Loucy (cell line): Measurements from ENCODE around the gene CFAP52.
"Not testable (repeated sequence)": the region's sequence is repeated elsewhere in the genome, so short reads cannot be mapped to it uniquely, and the experiment has no call there.

Source experiments
- H2AFZ ChIP-seq: fragments of 200-600 bp; sonication (generic); 2 replicates; pipeline ENCODE4 v1.6.0; 2016; ENCODE audit warnings: antibody characterized with exemption, mild to moderate bottlenecking, low read length, moderate library complexity
- H3F3A ChIP-seq: fragments of 200-600 bp; 2 replicates; pipeline ENCODE4 v1.6.0; 2016; ENCODE audit warnings: antibody characterized with exemption, low read depth, mild to moderate bottlenecking
- H3K27me3 ChIP-seq: fragments of 200-600 bp; sonication (generic); 2 replicates; pipeline ENCODE4 v1.6.1; 2014; ENCODE audit warnings: low read length, mild to moderate bottlenecking; ENCODE audit not compliant: insufficient read depth, poor library complexity, severe bottlenecking
- H3K36me3 ChIP-seq: fragments of 200-600 bp; sonication (generic); 2 replicates; pipeline ENCODE4 v1.6.1; 2016; ENCODE audit warnings: low read length; ENCODE audit not compliant: insufficient read depth
- H3K4me1 ChIP-seq: fragments of 200-600 bp; sonication (generic); 2 replicates; pipeline ENCODE4 v1.5.1; 2014; ENCODE audit warnings: low read length, mild to moderate bottlenecking; ENCODE audit not compliant: insufficient read depth, poor library complexity, severe bottlenecking
- H3K4me2 ChIP-seq: fragments of 200-600 bp; sonication (generic); 2 replicates; pipeline ENCODE4 v1.6.0; 2014; ENCODE audit warnings: antibody characterized with exemption, low read length, low read depth, mild to moderate bottlenecking; ENCODE audit not compliant: poor library complexity, severe bottlenecking
- H3K4me3 ChIP-seq: fragments of 200-600 bp; sonication (generic); 2 replicates; pipeline ENCODE4 v1.5.1; 2014; ENCODE audit warnings: low read length, mild to moderate bottlenecking, mixed read lengths; ENCODE audit not compliant: poor library complexity, severe bottlenecking
- H3K79me2 ChIP-seq: fragments of 200-600 bp; sonication (generic); 2 replicates; pipeline ENCODE4 v1.6.1; 2014; ENCODE audit warnings: low read length; ENCODE audit not compliant: insufficient read depth
- H3K9ac ChIP-seq: fragments of 200-600 bp; sonication (generic); 2 replicates; pipeline ENCODE4 v1.6.0; 2014; ENCODE audit warnings: mild to moderate bottlenecking, low read depth, low read length, moderate library complexity; ENCODE audit not compliant: poor library complexity, severe bottlenecking
- H3K9me2 ChIP-seq: fragments of 200-600 bp; sonication (generic); replicated peaks from 2 replicates; pipeline ENCODE4 v1.6.1; 2016; ENCODE audit warnings: low read depth, low read length, mixed read lengths
- H3K9me3 ChIP-seq: fragments of 200-600 bp; sonication (generic); 2 replicates; pipeline ENCODE4 v1.6.1; 2014; ENCODE audit warnings: mild to moderate bottlenecking, antibody characterized with exemption, low read length, low read depth; ENCODE audit not compliant: insufficient read depth
- H4K20me1 ChIP-seq: fragments of 200-600 bp; sonication (generic); 2 replicates; pipeline ENCODE4 v1.6.0; 2014; ENCODE audit warnings: antibody characterized with exemption, low read length, mild to moderate bottlenecking; ENCODE audit not compliant: insufficient read depth, poor library complexity, severe bottlenecking
- EZH2phosphoT487 ChIP-seq: fragments of 200-600 bp; IDR thresholded peaks from 2 replicates; pipeline ENCODE4 v1.6.1; 2018; ENCODE audit warnings: antibody characterized with exemption, mild to moderate bottlenecking, moderate library complexity, borderline replicate concordance
- TF ChIP-seq, protein P1 (sequence below): fragments of 200-600 bp; sonication (generic); conservative IDR thresholded peaks from 2 replicates; pipeline ENCODE4 v1.5.1; 2014; ENCODE audit warnings: mild to moderate bottlenecking, antibody characterized with exemption, low read length

The CFAP52 gene

DNA sequence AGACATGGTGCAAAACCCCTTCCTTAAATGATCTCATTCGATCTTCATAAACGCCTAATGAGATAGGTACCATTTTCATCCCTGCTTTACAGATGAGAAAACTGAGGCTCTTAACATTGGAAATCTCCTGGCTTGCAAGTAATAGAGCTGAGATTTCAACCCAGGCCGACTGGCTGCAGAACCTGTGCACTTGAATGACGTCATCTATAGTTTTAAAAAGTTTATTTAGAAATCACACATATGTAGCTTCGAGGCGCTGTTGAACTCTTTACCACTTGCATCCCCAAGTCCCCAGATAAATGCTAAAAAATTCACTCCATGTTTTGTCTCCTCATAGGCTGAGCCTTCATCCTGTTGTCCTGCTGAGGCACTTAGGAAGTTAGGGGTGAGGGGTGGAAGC lies 30.0 kb downstream of the CFAP52 start:
- Histone ChIP-seq H3K9me3 (no peaks in the 10 kb centered on the region), H3K9me2 (no peaks in the 10 kb centered on the region), H3K27me3 (no peaks in the 10 kb centered on the region), H3F3A (no peaks in the 10 kb centered on the region), H3K4me1 (peaks cover 9% of the 10 kb centered on the region), H3K79me2 (no peaks in the 10 kb centered on the region), H3K4me2 (no peak overlapping the region), H4K20me1 (no peaks in the 10 kb centered on the region), H3K36me3 (no peaks in the 10 kb centered on the region), H3K4me3 (no peak overlapping the region), H3K9ac (no peak overlapping the region), H2AFZ (no peak overlapping the region)
- no peak for TF ChIP-seq EZH2phosphoT487
- TF ChIP-seq, protein P1, sequence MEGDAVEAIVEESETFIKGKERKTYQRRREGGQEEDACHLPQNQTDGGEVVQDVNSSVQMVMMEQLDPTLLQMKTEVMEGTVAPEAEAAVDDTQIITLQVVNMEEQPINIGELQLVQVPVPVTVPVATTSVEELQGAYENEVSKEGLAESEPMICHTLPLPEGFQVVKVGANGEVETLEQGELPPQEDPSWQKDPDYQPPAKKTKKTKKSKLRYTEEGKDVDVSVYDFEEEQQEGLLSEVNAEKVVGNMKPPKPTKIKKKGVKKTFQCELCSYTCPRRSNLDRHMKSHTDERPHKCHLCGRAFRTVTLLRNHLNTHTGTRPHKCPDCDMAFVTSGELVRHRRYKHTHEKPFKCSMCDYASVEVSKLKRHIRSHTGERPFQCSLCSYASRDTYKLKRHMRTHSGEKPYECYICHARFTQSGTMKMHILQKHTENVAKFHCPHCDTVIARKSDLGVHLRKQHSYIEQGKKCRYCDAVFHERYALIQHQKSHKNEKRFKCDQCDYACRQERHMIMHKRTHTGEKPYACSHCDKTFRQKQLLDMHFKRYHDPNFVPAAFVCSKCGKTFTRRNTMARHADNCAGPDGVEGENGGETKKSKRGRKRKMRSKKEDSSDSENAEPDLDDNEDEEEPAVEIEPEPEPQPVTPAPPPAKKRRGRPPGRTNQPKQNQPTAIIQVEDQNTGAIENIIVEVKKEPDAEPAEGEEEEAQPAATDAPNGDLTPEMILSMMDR: no peak

DNA sequence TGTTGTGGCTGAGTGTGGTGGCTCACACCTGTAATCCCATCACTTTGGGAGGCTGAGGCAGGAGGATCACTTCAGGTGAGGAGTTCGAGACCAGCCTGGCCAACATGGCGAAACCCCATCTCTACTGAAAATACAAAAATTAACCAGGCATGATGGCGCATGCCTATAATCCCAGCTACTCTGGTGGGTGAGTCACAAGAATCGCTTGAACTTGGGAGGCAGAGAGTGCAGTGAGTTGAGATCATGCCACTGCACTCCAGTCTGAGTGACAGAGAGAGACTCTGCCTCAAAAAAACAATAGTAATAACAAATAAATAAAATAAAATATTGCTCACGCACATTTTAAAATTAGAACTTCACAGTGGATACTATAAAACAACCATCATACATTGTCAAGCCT lies 30.6 kb downstream of the CFAP52 start:
- H3F3A ChIP-seq, H3K4me1 ChIP-seq, H4K20me1 ChIP-seq, H3K4me3 ChIP-seq, H3K9me2 ChIP-seq, H3K27me3 ChIP-seq, H2AFZ ChIP-seq, H3K4me2 ChIP-seq, H3K9me3 ChIP-seq, H3K79me2 ChIP-seq, H3K9ac ChIP-seq, H3K36me3 ChIP-seq: not testable (repeated sequence)

DNA sequence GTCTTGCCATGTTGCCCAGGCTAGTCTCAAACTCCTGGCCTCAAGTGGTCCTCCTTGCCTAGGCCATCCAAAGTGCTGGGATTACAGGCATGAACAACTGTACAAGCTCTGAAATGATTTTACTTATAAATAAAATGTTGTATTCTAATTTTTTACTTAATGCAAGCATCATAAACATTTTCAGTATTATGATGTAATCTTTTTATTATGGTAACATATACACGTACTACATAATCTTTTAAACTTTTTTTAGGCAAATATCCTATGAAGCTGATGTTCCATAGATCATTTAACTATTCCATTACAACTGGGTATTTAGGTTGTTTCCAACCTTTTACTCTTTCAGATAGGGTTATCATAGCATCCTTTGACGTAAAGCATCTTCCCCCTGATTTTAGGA lies 35.1 kb downstream of the CFAP52 start:
- Histone ChIP-seq H3K9me3 (no peaks in the 10 kb centered on the region), H3K4me3 (no peak overlapping the region), H3F3A (no peaks in the 10 kb centered on the region), H3K36me3 (no peaks in the 10 kb centered on the region), H3K27me3 (no peaks in the 10 kb centered on the region), H3K9ac (no peak overlapping the region), H4K20me1 (no peaks in the 10 kb centered on the region), H2AFZ (no peak overlapping the region), H3K4me1 (peaks cover 9% of the 10 kb centered on the region), H3K79me2 (no peaks in the 10 kb centered on the region), H3K4me2 (no peak overlapping the region), H3K9me2 (no peaks in the 10 kb centered on the region)
- TF ChIP-seq, protein P1: no peak
- no peak for TF ChIP-seq EZH2phosphoT487

DNA sequence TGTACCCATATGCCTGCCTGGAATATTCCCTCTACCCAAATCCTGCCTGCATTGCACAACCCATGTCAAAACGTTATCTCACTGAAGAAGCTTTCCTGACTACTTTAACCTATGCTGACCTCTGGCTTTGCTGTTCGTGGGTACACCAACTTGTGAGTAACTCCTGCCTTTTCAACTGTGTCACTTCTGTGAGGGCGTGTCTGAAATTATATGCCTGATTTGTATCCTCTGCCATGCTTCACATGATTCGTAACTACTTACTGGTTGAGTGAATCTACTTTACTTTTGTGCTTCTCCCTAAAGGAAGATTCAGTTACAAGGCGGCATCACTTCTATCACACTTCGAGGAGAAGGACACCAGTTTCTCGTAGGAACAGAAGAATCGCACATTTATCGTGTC lies 35.6 kb downstream of the CFAP52 start:
- no peaks in the 10 kb centered on the region for H4K20me1 ChIP-seq
- no peak for TF ChIP-seq EZH2phosphoT487
- no peak overlapping the region for H2AFZ ChIP-seq
- no peak overlapping the region for H3K4me2 ChIP-seq
- H3K36me3 ChIP-seq: no peaks in the 10 kb centered on the region
- no peak overlapping the region for H3K9ac ChIP-seq
- H3K9me3 ChIP-seq: no peaks in the 10 kb centered on the region
- no peaks in the 10 kb centered on the region for H3K27me3 ChIP-seq
- peaks cover 9% of the 10 kb centered on the region for H3K4me1 ChIP-seq
- H3F3A ChIP-seq: no peaks in the 10 kb centered on the region
- no peaks in the 10 kb centered on the region for H3K79me2 ChIP-seq
- H3K4me3 ChIP-seq: no peak overlapping the region
- H3K9me2 ChIP-seq: no peaks in the 10 kb centered on the region
